Ascending aorta (tissue), 2 donors: ENCODE data around the gene BAIAP2L2. TPM values are rescaled to one million over a fixed set of nuclear protein-coding genes. Genes with fewer than 3 reads are reported as not detected.

Experiments used
- DNase-seq, 2 donors: peaks; one replicate each; pipeline ENCODE4 v3.0.0-alpha.2; 2019; ENCODE audit warnings: low spot score in 2 of 2
- H3K27ac ChIP-seq, 2 donors: fragments of 200-600 bp; sonication (generic); one replicate each; pipeline ENCODE4 v1.5.1; 2016 to 2017; ENCODE audit warnings: mild to moderate bottlenecking in 1 of 2
- H3K27me3 ChIP-seq: fragments of 200-600 bp; sonication (generic); one replicate; pipeline ENCODE4 v1.5.1; 2017
- H3K36me3 ChIP-seq, 2 donors: fragments of 200-600 bp; sonication (generic); one replicate each; pipeline ENCODE4 v1.5.1; 2016
- H3K4me1 ChIP-seq, 2 donors: fragments of 200-600 bp; sonication (generic); one replicate each; pipeline ENCODE4 v1.5.1; 2016 to 2017; ENCODE audit warnings: mild to moderate bottlenecking in 1 of 2
- H3K4me3 ChIP-seq, 2 donors: fragments of 200-600 bp; sonication (generic); one replicate each; pipeline ENCODE4 v1.5.1; 2016 to 2017; ENCODE audit warnings: mild to moderate bottlenecking in 1 of 2
- H3K9me3 ChIP-seq, 2 donors: fragments of 200-600 bp; sonication (generic); one replicate each; pipeline ENCODE4 v1.5.1; 2016
- CTCF ChIP-seq, 3 experiments: fragments of 200-600 bp in 2 of 3; fragments of 450-650 bp in 1 of 3; sonication (generic) in 2 of 3; IDR thresholded peaks; one replicate each; pipeline ENCODE4 v1.5.1; 2016 to 2019; ENCODE audit warnings: antibody characterized with exemption in 3 of 3, mild to moderate bottlenecking in 1 of 3, moderate library complexity in 1 of 3
- intact Hi-C: fragments of 100-400 bp; cut with DNase I; formaldehyde crosslinking; loops from one replicate; pipeline ENCODE4 v1.15.1; 2023
- total RNA-seq: library from RNA; depleted of rRNA; stranded (reverse); fragments of >200 nt; gene quantifications from one replicate; pipeline ENCODE4 v1.1.0, GENCODE V29; 2016

The BAIAP2L2 gene
- total RNA-seq, 1 donor from 2014 or later, result not detected

- no peak for TF ChIP-seq CTCF (IDR thresholded peaks at IDR 0.05)
- DNase-seq, result no peak
- H3K4me3 ChIP-seq, result no peak overlapping the region
- no peaks in the 10 kb centered on the region for H3K9me3 ChIP-seq
- intact Hi-C loops, result no loop called here
- no peak overlapping the region for H3K27ac ChIP-seq
- no peaks in the 10 kb centered on the region for H3K36me3 ChIP-seq
- H3K27me3 ChIP-seq, result no peaks in the 10 kb centered on the region
- H3K4me1 ChIP-seq, result peaks cover 2 to 10% of the 10 kb centered on the region in 2 donors
Observed at GRCh38 chr22:38132794-38133193, 22.3 kb upstream of the BAIAP2L2 start.

- intact Hi-C loops, result no loop called here
- H3K27ac ChIP-seq, result no peak overlapping the region
- H3K36me3 ChIP-seq, result no peaks in the 10 kb centered on the region
Observed at GRCh38 chr22:38132136-38132535, 21.7 kb upstream of the BAIAP2L2 start.

GRCh38 chr22:38131399-38131798 is 20.9 kb upstream of the BAIAP2L2 start:
- Histone ChIP-seq H3K27me3 (no peaks in the 10 kb centered on the region), H3K4me3 (no peak overlapping the region), H3K4me1 (peaks cover 2 to 10% of the 10 kb centered on the region in 2 donors), H3K9me3 (no peaks in the 10 kb centered on the region), H3K27ac (peak overlapping the region; percentile 42 to 61), H3K36me3 (no peaks in the 10 kb centered on the region)
- intact Hi-C loops, result no loop called here
- no peak for TF ChIP-seq CTCF (IDR thresholded peaks at IDR 0.05)
- no peak for DNase-seq

More at GRCh38 chr22:38132136-38132535, 21.7 kb upstream of the BAIAP2L2 start:
- Histone ChIP-seq H3K4me1 (peaks cover 2 to 10% of the 10 kb centered on the region in 2 donors), H3K27me3 (no peaks in the 10 kb centered on the region), H3K4me3 (no peak overlapping the region), H3K9me3 (no peaks in the 10 kb centered on the region)
- no peak for DNase-seq
- no peak for TF ChIP-seq CTCF (IDR thresholded peaks at IDR 0.05)

- H3K36me3 ChIP-seq, result no peaks in the 10 kb centered on the region
Observed at GRCh38 chr22:38129856-38130255, 19.4 kb upstream of the BAIAP2L2 start.

GRCh38 chr22:38129021-38129420 is 18.5 kb upstream of the BAIAP2L2 start:
- DNase-seq, result no peak
- Histone ChIP-seq H3K9me3 (no peaks in the 10 kb centered on the region), H3K27me3 (no peaks in the 10 kb centered on the region), H3K27ac (no peak overlapping the region), H3K36me3 (no peaks in the 10 kb centered on the region), H3K4me3 (no peak overlapping the region), H3K4me1 (peaks cover 2 to 10% of the 10 kb centered on the region in 2 donors)
- intact Hi-C loops, result no loop called here
- TF ChIP-seq CTCF (IDR thresholded peaks at IDR 0.05), result no peak

More at GRCh38 chr22:38129856-38130255, 19.4 kb upstream of the BAIAP2L2 start:
- no peak for DNase-seq
- intact Hi-C loops, result no loop called here
- peaks cover 2 to 10% of the 10 kb centered on the region in 2 donors for H3K4me1 ChIP-seq
- H3K9me3 ChIP-seq, result no peaks in the 10 kb centered on the region
- TF ChIP-seq CTCF (IDR thresholded peaks at IDR 0.05), result no peak
- no peak overlapping the region for H3K4me3 ChIP-seq
- H3K27me3 ChIP-seq, result no peaks in the 10 kb centered on the region
- H3K27ac ChIP-seq, result no peak overlapping the region

GRCh38 chr22:38127869-38128268 is 17.4 kb upstream of the BAIAP2L2 start:
- no peak overlapping the region for H3K27ac ChIP-seq
- peaks cover 2 to 10% of the 10 kb centered on the region in 2 donors for H3K4me1 ChIP-seq
- no peaks in the 10 kb centered on the region for H3K27me3 ChIP-seq
- no peak overlapping the region for H3K4me3 ChIP-seq
- intact Hi-C loops, result no loop called here
- no peaks in the 10 kb centered on the region for H3K9me3 ChIP-seq
- DNase-seq, result no peak
- H3K36me3 ChIP-seq, result no peaks in the 10 kb centered on the region
- no peak for TF ChIP-seq CTCF (IDR thresholded peaks at IDR 0.05)
